Panc1 (cell line): Measurements from ENCODE around the gene AKAP13.

Experiments
- CTCF ChIP-seq: fragments of 450-650 bp; IDR thresholded peaks from 2 replicates; pipeline ENCODE4 v1.5.1; 2017; ENCODE audit warnings: mild to moderate bottlenecking
- SIN3A ChIP-seq: IDR thresholded peaks from 2 replicates; pipeline ENCODE4 v1.6.1; 2012; ENCODE audit warnings: low read depth, mild to moderate bottlenecking, low read length, moderate library complexity, borderline replicate concordance; ENCODE audit not compliant: insufficient read depth
- TCF7L2 ChIP-seq: IDR thresholded peaks from 2 replicates; pipeline ENCODE4 v1.6.1; 2011; ENCODE audit warnings: mild to moderate bottlenecking, low read depth, low read length, inconsistent platforms

- no peak for TF ChIP-seq TCF7L2
- no peak for TF ChIP-seq CTCF
- no peak for TF ChIP-seq SIN3A
Measured at GRCh38 chr15:85692873-85693272, 312.5 kb downstream of the AKAP13 start.
